Lung (tissue), 12 donors: ENCODE data around the gene COL4A3. TPM values are rescaled to one million over a fixed set of nuclear protein-coding genes. Genes with fewer than 3 reads are reported as not detected.

Experiments used
- ATAC-seq: fragments of 200-7000 bp; cut with Tn5 transposase; one replicate; pipeline ENCODE4 v1.9.1; 2020; ENCODE audit warnings: moderate number of reproducible peaks; ENCODE audit not compliant: insufficient read depth, low FRiP score
- DNase-seq, 3 donors: peaks; one replicate each; pipeline ENCODE4 v3.0.0-alpha.2; 2013 to 2017
- H3K27ac ChIP-seq, 2 donors: one replicate each; pipeline ENCODE4 v1.5.1; 2013; ENCODE audit warnings: mild to moderate bottlenecking in 2 of 2, moderate library complexity in 2 of 2, control low read depth in 1 of 2, inconsistent platforms in 1 of 2, low read depth in 1 of 2, low read length in 1 of 2
- H3K27me3 ChIP-seq, 3 donors: one replicate each; pipeline ENCODE4 v1.5.1; 2013; ENCODE audit warnings: low read length in 2 of 3; ENCODE audit not compliant: control insufficient read depth in 3 of 3, insufficient read depth in 3 of 3
- H3K36me3 ChIP-seq, 4 donors: one replicate each; pipeline ENCODE4 v1.5.1; 2013; ENCODE audit warnings: low read length in 4 of 4, mild to moderate bottlenecking in 1 of 4, moderate library complexity in 1 of 4; ENCODE audit not compliant: control insufficient read depth in 4 of 4, insufficient read depth in 4 of 4
- H3K4me1 ChIP-seq, 5 donors: one replicate each; pipeline ENCODE4 v1.5.1; 2013; ENCODE audit warnings: low read length in 5 of 5, mild to moderate bottlenecking in 2 of 5, moderate library complexity in 1 of 5; ENCODE audit not compliant: control insufficient read depth in 5 of 5, insufficient read depth in 5 of 5
- H3K4me3 ChIP-seq: one replicate; pipeline ENCODE4 v1.5.1; 2013; ENCODE audit warnings: mild to moderate bottlenecking, control low read depth, moderate library complexity
- H3K9ac ChIP-seq, 2 donors: one replicate each; pipeline ENCODE4 v1.5.1; 2013; ENCODE audit warnings: low read length in 2 of 2, control low read depth in 1 of 2; ENCODE audit not compliant: insufficient read depth in 1 of 2
- H3K9me3 ChIP-seq, 4 donors: one replicate each; pipeline ENCODE4 v1.5.1; 2013; ENCODE audit warnings: low read length in 3 of 4, mild to moderate bottlenecking in 1 of 4, moderate library complexity in 1 of 4; ENCODE audit not compliant: control insufficient read depth in 4 of 4, insufficient read depth in 3 of 4
- WGBS, 2 donors: extraction: QIAGEN DNeasy Blood & Tissue Kit; methylation state at CpG; one replicate each; pipeline ENCODE4 v1.1.7; 2013; 5-methylcytosine and 5-hydroxymethylcytosine counted together
- polyA plus RNA-seq, 2 donors: library from polyadenylated mRNA; stranded (reverse); fragments of 200-250 nt; gene quantifications; one replicate each; pipeline ENCODE4 v1.2.1, GENCODE V29; 2013
- total RNA-seq, 2 donors: library from RNA; depleted of rRNA in 1 of 2; stranded (reverse); fragments of >200 nt in 1 of 2; gene quantifications; one replicate each; pipeline ENCODE4 v1.2.1, GENCODE V29; 2014 to 2021
- TF ChIP-seq, protein P1 (sequence below): IDR thresholded peaks from 2 replicates; pipeline ENCODE4 v1.5.1; 2012; ENCODE audit warnings: mild to moderate bottlenecking; ENCODE audit errors: control extremely low read depth, extremely low read depth
- donor health status: control.
- donor health status: control.
- donor health status: Bipolar disorder and iron deficiency.
- donor health status: healthy.
- donor health status: DM: yes; HTN: yes; CAD: no.

Gene COL4A3
- total and polyA plus RNA-seq, 4 donors = 3.5 to 34.2 (median 20.2) TPM

DNA sequence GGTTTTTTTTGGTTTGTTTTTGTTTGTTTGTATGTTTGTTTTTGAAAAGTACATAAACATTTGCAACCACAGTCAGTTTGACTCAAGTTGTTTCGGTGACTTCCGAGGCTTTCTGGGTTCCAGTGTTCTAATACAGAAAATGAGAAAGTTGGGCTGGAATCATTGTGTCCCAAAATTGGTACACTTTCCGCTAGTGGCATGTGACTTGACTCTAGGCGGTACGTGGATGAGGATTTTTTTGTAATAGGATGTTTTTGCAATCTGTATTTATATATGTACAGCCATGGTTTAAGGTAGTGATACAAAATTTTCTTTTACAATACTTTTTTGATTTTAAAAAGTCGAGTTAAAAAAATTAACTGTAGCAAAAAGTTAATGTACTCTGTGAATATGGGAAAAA lies 162.4 kb downstream of the COL4A3 start:
- 85 to 92% methylated on average over 6 of the region's 6 CpGs for WGBS, 2 donors
- Histone ChIP-seq H3K4me1 (peaks cover 0 to 15% (median 8%) of the 10 kb centered on the region in 5 donors), H3K9ac (no peak overlapping the region), H3K27me3 (no peaks in the 10 kb centered on the region), H3K4me3 (no peak overlapping the region), H3K27ac (no peak overlapping the region), H3K36me3 (peaks cover 0 to 10% (median 2%) of the 10 kb centered on the region in 4 donors), H3K9me3 (no peaks in the 10 kb centered on the region)
- ATAC-seq (no peak), DNase-seq (no peak)
- TF ChIP-seq, protein P1, sequence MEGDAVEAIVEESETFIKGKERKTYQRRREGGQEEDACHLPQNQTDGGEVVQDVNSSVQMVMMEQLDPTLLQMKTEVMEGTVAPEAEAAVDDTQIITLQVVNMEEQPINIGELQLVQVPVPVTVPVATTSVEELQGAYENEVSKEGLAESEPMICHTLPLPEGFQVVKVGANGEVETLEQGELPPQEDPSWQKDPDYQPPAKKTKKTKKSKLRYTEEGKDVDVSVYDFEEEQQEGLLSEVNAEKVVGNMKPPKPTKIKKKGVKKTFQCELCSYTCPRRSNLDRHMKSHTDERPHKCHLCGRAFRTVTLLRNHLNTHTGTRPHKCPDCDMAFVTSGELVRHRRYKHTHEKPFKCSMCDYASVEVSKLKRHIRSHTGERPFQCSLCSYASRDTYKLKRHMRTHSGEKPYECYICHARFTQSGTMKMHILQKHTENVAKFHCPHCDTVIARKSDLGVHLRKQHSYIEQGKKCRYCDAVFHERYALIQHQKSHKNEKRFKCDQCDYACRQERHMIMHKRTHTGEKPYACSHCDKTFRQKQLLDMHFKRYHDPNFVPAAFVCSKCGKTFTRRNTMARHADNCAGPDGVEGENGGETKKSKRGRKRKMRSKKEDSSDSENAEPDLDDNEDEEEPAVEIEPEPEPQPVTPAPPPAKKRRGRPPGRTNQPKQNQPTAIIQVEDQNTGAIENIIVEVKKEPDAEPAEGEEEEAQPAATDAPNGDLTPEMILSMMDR = no peak

DNA sequence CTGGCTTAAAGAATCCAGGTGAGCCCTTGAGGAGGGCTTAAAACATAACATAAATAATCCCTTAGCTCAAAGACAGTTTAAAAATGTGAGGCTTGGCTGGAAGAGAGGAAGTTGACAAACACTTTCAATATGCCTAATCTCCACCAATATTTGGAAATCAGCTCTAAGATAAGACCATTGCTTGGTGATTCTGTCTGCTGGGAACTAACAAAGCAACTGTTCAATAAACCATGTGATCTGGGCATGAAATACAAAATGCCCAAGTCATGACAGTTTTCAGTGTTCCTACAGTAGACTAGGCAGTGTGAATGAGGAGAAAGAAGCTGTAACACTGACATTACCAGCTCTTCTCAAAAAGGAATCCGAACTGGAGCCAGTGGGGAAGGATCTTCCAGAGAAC lies 171.3 kb downstream of the COL4A3 start:
- Histone ChIP-seq H3K36me3 (peaks cover 11 to 36% (median 24%) of the 10 kb centered on the region in 4 donors), H3K4me1 (no peaks in the 10 kb centered on the region)
- ATAC-seq = no peak

DNA sequence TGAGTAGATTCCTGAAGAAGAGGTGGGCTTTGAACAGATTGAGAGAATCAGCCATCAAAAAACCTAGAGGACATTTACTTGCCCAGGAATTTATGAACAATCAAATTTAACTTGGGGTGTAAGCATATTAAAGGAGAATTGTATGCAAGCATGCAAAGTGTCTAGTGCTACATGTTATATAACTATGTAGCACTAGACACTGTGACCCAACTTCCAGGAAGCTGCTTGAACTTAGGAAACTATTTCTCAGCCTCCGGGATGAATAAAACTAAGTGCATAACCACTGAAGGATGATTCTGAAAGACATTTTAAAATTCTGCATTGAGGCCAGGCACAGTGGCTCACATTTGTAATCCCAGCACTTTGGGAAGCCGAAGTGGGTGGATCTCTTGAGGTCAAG lies 173.0 kb downstream of the COL4A3 start:
- ATAC-seq (no peak), DNase-seq (no peak)
- Histone ChIP-seq H3K4me1 (no peaks in the 10 kb centered on the region), H3K36me3 (peaks cover 11 to 32% (median 23%) of the 10 kb centered on the region in 4 donors), H3K27ac (no peak overlapping the region), H3K27me3 (no peaks in the 10 kb centered on the region), H3K9ac (no peak overlapping the region), H3K4me3 (no peak overlapping the region), H3K9me3 (no peaks in the 10 kb centered on the region)
- WGBS, 2 donors = 76 to 92% methylated on average over 2 of the region's 2 CpGs
- TF ChIP-seq, protein P1 = no peak

More for the DNA sequence above, 171.3 kb downstream of the COL4A3 start:
- Histone ChIP-seq H3K9me3 (no peaks in the 10 kb centered on the region), H3K27me3 (no peaks in the 10 kb centered on the region), H3K9ac (no peak overlapping the region), H3K4me3 (no peak overlapping the region), H3K27ac (no peak overlapping the region)
- 88 to 92% methylated on average over 1 of the region's 1 CpG for WGBS, 2 donors
- TF ChIP-seq, protein P1 = no peak
- no peak for DNase-seq

DNA sequence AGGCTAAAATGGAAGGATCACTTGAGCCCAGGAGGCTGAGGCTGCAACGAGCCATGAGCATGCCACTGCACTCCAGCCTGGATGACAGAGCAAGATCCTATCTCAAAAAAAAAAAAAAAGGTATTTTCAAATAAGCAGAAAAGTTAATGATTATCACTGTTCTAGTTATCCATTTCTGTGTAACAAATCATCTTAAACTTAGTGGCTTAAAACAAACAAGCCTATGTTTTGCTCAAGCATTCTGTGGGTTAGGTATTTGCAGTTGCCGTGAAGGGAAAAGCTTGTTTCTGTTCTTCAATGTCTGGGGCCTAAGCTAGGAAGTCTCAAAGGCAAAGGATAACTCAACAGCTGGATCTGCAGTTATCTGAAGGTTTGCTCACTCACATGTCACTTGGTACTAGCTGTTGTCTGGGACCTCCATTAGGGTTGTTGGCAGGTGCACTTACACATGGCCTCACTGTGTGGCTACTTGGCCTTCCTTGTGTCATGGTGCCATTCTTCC lies 174.7 kb downstream of the COL4A3 start:
- Histone ChIP-seq H3K4me3 (no peak overlapping the region), H3K9ac (no peak overlapping the region), H3K36me3 (peaks cover 11 to 20% (median 17%) of the 10 kb centered on the region in 4 donors), H3K27ac (no peak overlapping the region), H3K9me3 (no peaks in the 10 kb centered on the region), H3K4me1 (no peaks in the 10 kb centered on the region), H3K27me3 (no peaks in the 10 kb centered on the region)
- 80 to 87% methylated on average over 2 of the region's 2 CpGs for WGBS, 2 donors
- DNase-seq (no peak), ATAC-seq (no peak)
- TF ChIP-seq, protein P1 = no peak
